H9 (cell line): ENCODE measurements around the gene TRPC5OS. TPM values are rescaled to one million over a fixed set of nuclear protein-coding genes. Genes with fewer than 3 reads are reported as not detected.

Source experiments
- DNase-seq: peaks from one replicate; pipeline ENCODE4 v3.0.0-alpha.2; 2017
- H2AFZ ChIP-seq: one replicate; pipeline ENCODE4 v1.6.1; 2013; ENCODE audit warnings: mild to moderate bottlenecking, low read length, control low read depth, moderate library complexity
- H2AK5ac ChIP-seq: 2 replicates; pipeline ENCODE4 v1.6.1; 2013; ENCODE audit warnings: low read length, control low read depth, mixed read lengths; ENCODE audit not compliant: insufficient read length
- H2BK120ac ChIP-seq: one replicate; pipeline ENCODE4 v1.6.1; 2013; ENCODE audit warnings: low read depth, mild to moderate bottlenecking, low read length, control low read depth, inconsistent platforms; ENCODE audit not compliant: poor library complexity, severe bottlenecking
- H2BK12ac ChIP-seq: 2 replicates; pipeline ENCODE4 v1.6.1; 2013; ENCODE audit warnings: low read length, control low read depth, mixed read lengths, low read depth; ENCODE audit not compliant: insufficient read length
- H2BK15ac ChIP-seq: 2 replicates; pipeline ENCODE4 v1.6.1; 2013; ENCODE audit warnings: low read depth, low read length, control low read depth
- H2BK20ac ChIP-seq: one replicate; pipeline ENCODE4 v1.6.1; 2013; ENCODE audit warnings: low read depth, mild to moderate bottlenecking, low read length, control low read depth, inconsistent platforms; ENCODE audit not compliant: poor library complexity, severe bottlenecking
- H2BK5ac ChIP-seq: 2 replicates; pipeline ENCODE4 v1.6.1; 2013; ENCODE audit warnings: low read length, control low read depth, mixed read lengths; ENCODE audit not compliant: insufficient read length
- H3K14ac ChIP-seq: 2 replicates; pipeline ENCODE4 v1.6.1; 2013; ENCODE audit warnings: low read length, control low read depth; ENCODE audit not compliant: insufficient read depth
- H3K18ac ChIP-seq: 2 replicates; pipeline ENCODE4 v1.6.1; 2013; ENCODE audit warnings: low read depth, mild to moderate bottlenecking, mixed read lengths, low read length, control low read depth; ENCODE audit not compliant: insufficient read length
- H3K23ac ChIP-seq: 2 replicates; pipeline ENCODE4 v1.6.1; 2013; ENCODE audit warnings: low read length, control low read depth, mixed read lengths, low read depth; ENCODE audit not compliant: insufficient read length
- H3K23me2 ChIP-seq: 2 replicates; pipeline ENCODE4 v1.6.1; 2013; ENCODE audit warnings: low read depth, mild to moderate bottlenecking, mixed read lengths, low read length, control low read depth; ENCODE audit not compliant: insufficient read length, poor library complexity, severe bottlenecking
- H3K27ac ChIP-seq: 2 replicates; pipeline ENCODE4 v1.5.1; 2013; ENCODE audit warnings: low read length, control low read depth, mixed read lengths, low read depth; ENCODE audit not compliant: insufficient read length
- H3K27me3 ChIP-seq: 2 replicates; pipeline ENCODE4 v1.6.1; 2013; ENCODE audit warnings: low read length, control low read depth, inconsistent platforms; ENCODE audit not compliant: insufficient read depth
- H3K4ac ChIP-seq: 2 replicates; pipeline ENCODE4 v1.6.1; 2013; ENCODE audit warnings: low read depth, mild to moderate bottlenecking, control low read depth, inconsistent platforms, low read length, moderate library complexity
- H3K4me1 ChIP-seq: 2 replicates; pipeline ENCODE4 v1.6.1; 2013; ENCODE audit warnings: low read length, control low read depth, inconsistent platforms; ENCODE audit not compliant: insufficient read depth
- H3K4me2 ChIP-seq: 2 replicates; pipeline ENCODE4 v1.6.1; 2013; ENCODE audit warnings: low read length, control low read depth, mixed read lengths; ENCODE audit not compliant: insufficient read length, insufficient read depth
- H3K56ac ChIP-seq: 2 replicates; pipeline ENCODE4 v1.6.1; 2013; ENCODE audit warnings: low read depth, mild to moderate bottlenecking, mixed read lengths, low read length, control low read depth; ENCODE audit not compliant: insufficient read length
- H3K79me1 ChIP-seq: 2 replicates; pipeline ENCODE4 v1.6.1; 2013; ENCODE audit warnings: low read depth, mild to moderate bottlenecking, moderate library complexity, low read length, control low read depth, inconsistent platforms; ENCODE audit not compliant: insufficient read depth, poor library complexity, severe bottlenecking
- H3K79me2 ChIP-seq: 2 replicates; pipeline ENCODE4 v1.6.1; 2013; ENCODE audit warnings: low read length, control low read depth, inconsistent platforms; ENCODE audit not compliant: insufficient read depth
- H3K9ac ChIP-seq: 2 replicates; pipeline ENCODE4 v1.6.1; 2013; ENCODE audit warnings: low read length, control low read depth, mixed read lengths; ENCODE audit not compliant: insufficient read length; ENCODE audit errors: extremely low read depth
- H3K9me3 ChIP-seq: one replicate; pipeline ENCODE4 v1.6.1; 2013; ENCODE audit warnings: low read depth, low read length, inconsistent platforms; ENCODE audit not compliant: control insufficient read depth
- H3T11ph ChIP-seq: one replicate; pipeline ENCODE4 v1.6.1; 2013; ENCODE audit warnings: mild to moderate bottlenecking, low read length, control low read depth, inconsistent platforms
- H4K20me1 ChIP-seq: one replicate; pipeline ENCODE4 v1.6.1; 2013; ENCODE audit not compliant: control insufficient read depth, insufficient read length, insufficient read depth
- H4K5ac ChIP-seq: 2 replicates; pipeline ENCODE4 v1.6.1; 2013; ENCODE audit warnings: low read depth, mild to moderate bottlenecking, mixed read lengths, low read length, control low read depth; ENCODE audit not compliant: insufficient read length
- H4K8ac ChIP-seq: replicated peaks from 2 replicates; pipeline ENCODE4 v1.6.1; 2013; ENCODE audit warnings: low read length, control low read depth, mixed read lengths, low read depth; ENCODE audit not compliant: insufficient read length
- H4K91ac ChIP-seq: 2 replicates; pipeline ENCODE4 v1.6.1; 2013; ENCODE audit warnings: low read depth, mild to moderate bottlenecking, moderate library complexity, mixed read lengths, low read length, control low read depth; ENCODE audit not compliant: insufficient read length
- H3K27ac Mint-ChIP-seq, 3 experiments: 2 replicates in 2 of 3; 3 replicates in 1 of 3; pipeline ENCODE4 v1.8.0; 2020 to 2021; ENCODE audit warnings: mixed read lengths in 3 of 3, mild to moderate bottlenecking in 1 of 3, moderate library complexity in 1 of 3
- H3K27me3 Mint-ChIP-seq: 2 replicates; pipeline ENCODE4 v1.8.0; 2021; ENCODE audit warnings: low read depth, mild to moderate bottlenecking, moderate library complexity, mixed read lengths
- H3K36me3 Mint-ChIP-seq, 3 experiments: 2 replicates in 2 of 3; 3 replicates in 1 of 3; pipeline ENCODE4 v1.8.0; 2020 to 2021; ENCODE audit warnings: low read depth in 3 of 3, mixed read lengths in 3 of 3; ENCODE audit not compliant: insufficient read depth in 1 of 3
- H3K4me1 Mint-ChIP-seq, 2 experiments: 2 replicates each; pipeline ENCODE4 v1.8.0; 2020; ENCODE audit warnings: mixed read lengths in 2 of 2
- H3K4me3 Mint-ChIP-seq, 2 experiments: 2 replicates in 1 of 2; 3 replicates in 1 of 2; pipeline ENCODE4 v1.8.0; 2020 to 2021; ENCODE audit warnings: mild to moderate bottlenecking in 2 of 2, mixed read lengths in 2 of 2, moderate library complexity in 1 of 2
- H3K9me3 Mint-ChIP-seq, 2 experiments: 2 replicates in 1 of 2; 3 replicates in 1 of 2; pipeline ENCODE4 v1.8.0; 2020; ENCODE audit warnings: mild to moderate bottlenecking in 2 of 2, mixed read lengths in 2 of 2, moderate library complexity in 1 of 2
- WGBS: extraction: QIAGEN DNeasy Blood & Tissue Kit; methylation state at CpG from one replicate; pipeline ENCODE4 v1.1.7; 2013; ENCODE audit warnings: missing lambda C conversion rate, low lambda C conversion rate, mixed read lengths; ENCODE audit not compliant: insufficient read length; ENCODE audit errors: extremely low coverage; 5-methylcytosine and 5-hydroxymethylcytosine counted together
- total RNA-seq: library from RNA; stranded (reverse); gene quantifications from 2 replicates; pipeline ENCODE4 v1.2.1, GENCODE V29; 2021
- TF ChIP-seq, protein P1 (sequence below): fragments of 200-600 bp; sonication (generic); conservative IDR thresholded peaks from 3 replicates; pipeline ENCODE4 v1.8.0; 2021; ENCODE audit warnings: antibody characterized with exemption, mild to moderate bottlenecking

TRPC5OS gene
- total RNA-seq, 1 experiment from 2014 or later: not detected

DNA sequence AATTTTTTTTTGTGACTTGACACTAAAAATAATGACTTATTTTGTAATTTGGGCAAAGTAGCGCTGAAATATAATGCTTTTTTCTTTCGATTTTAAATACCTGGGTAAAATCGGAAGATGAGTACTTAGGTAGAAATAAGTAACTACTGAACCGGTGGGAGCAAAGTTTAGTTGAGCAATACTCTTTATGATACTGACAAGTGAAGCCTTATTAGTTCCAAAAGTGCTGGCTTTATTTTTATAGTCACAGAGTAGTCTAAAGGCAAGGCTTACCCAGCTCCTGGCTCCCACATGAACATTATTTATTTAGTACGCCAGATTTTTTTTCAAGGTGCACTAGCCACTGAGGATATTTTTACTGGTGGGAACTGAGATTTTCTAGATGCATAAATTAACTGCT lies 14.4 kb upstream of the TRPC5OS start:
- peaks cover 5% of the 10 kb centered on the region for H3K27me3 Mint-ChIP-seq
- H3K79me1 ChIP-seq: no peaks in the 10 kb centered on the region
- TF ChIP-seq, protein P1, sequence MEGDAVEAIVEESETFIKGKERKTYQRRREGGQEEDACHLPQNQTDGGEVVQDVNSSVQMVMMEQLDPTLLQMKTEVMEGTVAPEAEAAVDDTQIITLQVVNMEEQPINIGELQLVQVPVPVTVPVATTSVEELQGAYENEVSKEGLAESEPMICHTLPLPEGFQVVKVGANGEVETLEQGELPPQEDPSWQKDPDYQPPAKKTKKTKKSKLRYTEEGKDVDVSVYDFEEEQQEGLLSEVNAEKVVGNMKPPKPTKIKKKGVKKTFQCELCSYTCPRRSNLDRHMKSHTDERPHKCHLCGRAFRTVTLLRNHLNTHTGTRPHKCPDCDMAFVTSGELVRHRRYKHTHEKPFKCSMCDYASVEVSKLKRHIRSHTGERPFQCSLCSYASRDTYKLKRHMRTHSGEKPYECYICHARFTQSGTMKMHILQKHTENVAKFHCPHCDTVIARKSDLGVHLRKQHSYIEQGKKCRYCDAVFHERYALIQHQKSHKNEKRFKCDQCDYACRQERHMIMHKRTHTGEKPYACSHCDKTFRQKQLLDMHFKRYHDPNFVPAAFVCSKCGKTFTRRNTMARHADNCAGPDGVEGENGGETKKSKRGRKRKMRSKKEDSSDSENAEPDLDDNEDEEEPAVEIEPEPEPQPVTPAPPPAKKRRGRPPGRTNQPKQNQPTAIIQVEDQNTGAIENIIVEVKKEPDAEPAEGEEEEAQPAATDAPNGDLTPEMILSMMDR: no peak
- no peak overlapping the region for H4K5ac ChIP-seq
- no peak overlapping the region for H3K4me3 Mint-ChIP-seq
- H3K27me3 ChIP-seq: no peaks in the 10 kb centered on the region
- no peak overlapping the region for H3K56ac ChIP-seq
- no peak overlapping the region for H3K23ac ChIP-seq
- no peak overlapping the region for H2BK12ac ChIP-seq
- H3K9me3 Mint-ChIP-seq: no peaks in the 10 kb centered on the region
- H3K23me2 ChIP-seq: no peaks in the 10 kb centered on the region
- H2BK20ac ChIP-seq: no peak overlapping the region
- no peak overlapping the region for H3K27ac Mint-ChIP-seq
- H3K9me3 ChIP-seq: no peaks in the 10 kb centered on the region
- no peaks in the 10 kb centered on the region for H3K4me1 ChIP-seq
- no peak overlapping the region for H2BK5ac ChIP-seq
- no peaks in the 10 kb centered on the region for H3K36me3 Mint-ChIP-seq
- H2AK5ac ChIP-seq: no peak overlapping the region
- H3K4ac ChIP-seq: no peak overlapping the region
- no peak overlapping the region for H2BK120ac ChIP-seq
- H4K91ac ChIP-seq: no peak overlapping the region
- peaks cover 6 to 7% of the 10 kb centered on the region in 2 experiments for H3K4me1 Mint-ChIP-seq
- no peak for DNase-seq
- no CpG with 5 or more reads among the region's 5 CpGs for WGBS
- H3K14ac ChIP-seq: no peak overlapping the region
- H3K27ac ChIP-seq: no peak overlapping the region
- no peak overlapping the region for H3K9ac ChIP-seq
- H3K79me2 ChIP-seq: no peaks in the 10 kb centered on the region
- no peak overlapping the region for H4K8ac ChIP-seq
- no peak overlapping the region for H3K18ac ChIP-seq
- H3K4me2 ChIP-seq: no peak overlapping the region
- H4K20me1 ChIP-seq: no peaks in the 10 kb centered on the region
- H2AFZ ChIP-seq: no peak overlapping the region
- H3T11ph ChIP-seq: no peak overlapping the region
- no peak overlapping the region for H2BK15ac ChIP-seq
